NCI-H146 treated with DMSO at 0.1 percent for 48 hours (cell line): ENCODE measurements around the gene IFT80.

Experiments used
- DNase-seq: peaks from one replicate; lab custom pipeline; 2025; ENCODE audit not compliant: unreplicated experiment; lab: John Stamatoyannopoulos, UW

IFT80 gene

DNA sequence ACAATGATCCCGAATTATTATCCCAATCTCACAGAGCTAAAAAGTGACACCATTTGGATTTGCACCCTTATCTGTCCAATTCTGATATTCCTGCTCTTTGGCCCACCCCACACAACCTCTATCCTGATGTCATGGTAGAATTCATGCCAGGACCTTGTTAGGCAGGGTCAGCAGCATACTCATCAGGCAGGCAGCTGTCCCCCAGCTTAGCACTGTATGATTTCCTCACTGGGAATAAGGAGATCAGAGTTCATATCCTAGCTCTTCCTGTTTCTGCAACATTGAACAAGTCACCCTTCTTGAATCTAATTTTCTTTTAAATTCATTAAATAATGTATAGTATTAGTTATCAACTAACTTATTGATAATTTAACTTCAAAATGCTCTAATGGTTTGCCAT is 185.8 kb downstream of the IFT80 start:
- no peak for DNase-seq

DNA sequence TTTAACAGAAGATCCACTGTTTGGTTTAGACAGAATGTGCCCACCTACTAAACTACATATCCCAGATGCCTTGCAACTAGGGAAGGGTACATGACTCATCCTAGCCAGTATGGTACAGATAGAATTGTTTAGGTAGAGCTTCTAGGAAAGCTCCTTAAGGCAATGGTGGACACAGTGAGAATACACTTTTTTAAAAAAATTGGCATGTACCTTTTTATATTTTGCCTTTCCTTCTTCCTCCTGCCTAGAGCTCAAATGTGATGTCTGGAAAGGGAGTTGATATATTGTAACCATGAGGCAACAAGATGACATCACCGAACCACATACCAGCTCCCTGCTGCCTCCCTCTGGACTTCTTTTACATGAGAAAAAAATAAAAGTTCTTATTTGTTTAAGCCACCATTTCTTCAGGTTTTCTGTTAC is 188.2 kb downstream of the IFT80 start:
- DNase-seq = no peak

DNA sequence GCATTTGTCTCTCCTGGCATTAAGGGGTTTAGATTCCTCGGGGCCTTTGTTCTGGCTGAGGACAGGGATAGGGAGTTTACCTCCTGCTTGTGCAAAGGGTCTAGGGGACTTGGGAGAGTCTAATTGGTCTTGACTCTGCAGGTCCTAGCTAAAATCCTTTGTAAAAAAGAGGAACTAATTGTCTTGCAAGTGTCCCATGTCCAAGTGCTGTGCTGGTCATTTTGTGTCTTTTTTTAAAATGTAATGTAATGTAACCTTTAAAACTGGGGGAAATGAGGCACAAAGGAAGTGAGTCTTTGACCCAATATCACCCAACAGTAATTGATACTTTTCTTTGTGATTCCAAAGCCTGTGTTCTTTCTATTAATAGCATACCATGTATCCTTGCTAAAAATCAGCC is 188.7 kb downstream of the IFT80 start:
- DNase-seq = no peak
